GM23338 (cell line): Measurements from ENCODE around the gene ZGLP1.

Source experiments
- CREB1 ChIP-seq: fragments of 250-450 bp; sonication (Bioruptor Pico); IDR thresholded peaks from 2 replicates; pipeline ENCODE4 v1.5.0; 2020; ENCODE audit warnings: low read depth, mild to moderate bottlenecking, moderate library complexity
- CTCF ChIP-seq, 2 experiments: fragments of 200-600 bp in 1 of 2; sonication (generic) in 1 of 2; conservative IDR thresholded peaks; 2 replicates each; pipeline versions ENCODE4 v1.5.1 to v1.6.1; 2016 to 2017; ENCODE audit warnings: antibody characterized with exemption in 2 of 2, low read depth in 2 of 2, mild to moderate bottlenecking in 2 of 2, moderate library complexity in 1 of 2
- ETS1 ChIP-seq: IDR thresholded peaks from 2 replicates; pipeline ENCODE4 v1.6.1; 2016; ENCODE audit warnings: antibody characterized with exemption
- EZH2 ChIP-seq: fragments of 200-600 bp; sonication (generic); IDR thresholded peaks from one replicate; pipeline ENCODE4 v1.8.0; 2017; ENCODE audit warnings: antibody characterized with exemption, mild to moderate bottlenecking, low read depth; ENCODE audit not compliant: unreplicated experiment
- EZH2phosphoT487 ChIP-seq: fragments of 200-600 bp; sonication (generic); IDR thresholded peaks from one replicate; pipeline ENCODE4 v1.8.1; 2018; ENCODE audit warnings: antibody characterized with exemption; ENCODE audit not compliant: unreplicated experiment
- JUNB ChIP-seq: IDR thresholded peaks from one replicate; pipeline ENCODE4 v1.6.1; 2016; ENCODE audit warnings: antibody characterized with exemption; ENCODE audit not compliant: unreplicated experiment
- NANOG ChIP-seq: IDR thresholded peaks from 2 replicates; pipeline ENCODE4 v1.6.1; 2016; ENCODE audit warnings: antibody characterized with exemption, borderline replicate concordance
- POLR2AphosphoS5 ChIP-seq: IDR thresholded peaks from 2 replicates; pipeline ENCODE4 v1.6.1; 2016; ENCODE audit warnings: antibody characterized with exemption, low read depth
- REST ChIP-seq: IDR thresholded peaks from one replicate; pipeline ENCODE4 v1.6.1; 2018; ENCODE audit warnings: antibody characterized with exemption; ENCODE audit not compliant: unreplicated experiment
- STAT1 ChIP-seq: IDR thresholded peaks from one replicate; pipeline ENCODE4 v1.6.1; 2016; ENCODE audit warnings: antibody characterized with exemption; ENCODE audit not compliant: unreplicated experiment
- ZNF114 ChIP-seq: fragments of 250-450 bp; sonication (Bioruptor Pico); IDR thresholded peaks from 2 replicates; pipeline ENCODE4 v1.5.0; 2020; ENCODE audit warnings: mild to moderate bottlenecking, moderate library complexity
- ZNF331 ChIP-seq: fragments of 250-450 bp; sonication (Bioruptor Pico); IDR thresholded peaks from 2 replicates; pipeline ENCODE4 v1.5.0; 2020; ENCODE audit warnings: low read depth, mild to moderate bottlenecking, moderate library complexity
- TF ChIP-seq, protein P1 (sequence below): fragments of 250-450 bp; sonication (Bioruptor Pico); IDR thresholded peaks from 2 replicates; pipeline ENCODE4 v1.5.0; 2020; ENCODE audit warnings: mild to moderate bottlenecking, moderate library complexity

- no peak for TF ChIP-seq CTCF (conservative IDR thresholded peaks at IDR 0.05; ENCODE audit: low read depth in 2 of 2)
- TF ChIP-seq POLR2AphosphoS5, result no peak
- no peak for TF ChIP-seq REST
- TF ChIP-seq EZH2phosphoT487, result no peak
- TF ChIP-seq ZNF331 (CRISPR knock-in tag), result no peak
- TF ChIP-seq EZH2, result no peak
- no peak for TF ChIP-seq CREB1
- no peak for TF ChIP-seq STAT1
- TF ChIP-seq ZNF114 (CRISPR knock-in tag), result no peak
- TF ChIP-seq ETS1, result no peak
- TF ChIP-seq JUNB, result no peak
- no peak for TF ChIP-seq NANOG
- TF ChIP-seq, protein P1, sequence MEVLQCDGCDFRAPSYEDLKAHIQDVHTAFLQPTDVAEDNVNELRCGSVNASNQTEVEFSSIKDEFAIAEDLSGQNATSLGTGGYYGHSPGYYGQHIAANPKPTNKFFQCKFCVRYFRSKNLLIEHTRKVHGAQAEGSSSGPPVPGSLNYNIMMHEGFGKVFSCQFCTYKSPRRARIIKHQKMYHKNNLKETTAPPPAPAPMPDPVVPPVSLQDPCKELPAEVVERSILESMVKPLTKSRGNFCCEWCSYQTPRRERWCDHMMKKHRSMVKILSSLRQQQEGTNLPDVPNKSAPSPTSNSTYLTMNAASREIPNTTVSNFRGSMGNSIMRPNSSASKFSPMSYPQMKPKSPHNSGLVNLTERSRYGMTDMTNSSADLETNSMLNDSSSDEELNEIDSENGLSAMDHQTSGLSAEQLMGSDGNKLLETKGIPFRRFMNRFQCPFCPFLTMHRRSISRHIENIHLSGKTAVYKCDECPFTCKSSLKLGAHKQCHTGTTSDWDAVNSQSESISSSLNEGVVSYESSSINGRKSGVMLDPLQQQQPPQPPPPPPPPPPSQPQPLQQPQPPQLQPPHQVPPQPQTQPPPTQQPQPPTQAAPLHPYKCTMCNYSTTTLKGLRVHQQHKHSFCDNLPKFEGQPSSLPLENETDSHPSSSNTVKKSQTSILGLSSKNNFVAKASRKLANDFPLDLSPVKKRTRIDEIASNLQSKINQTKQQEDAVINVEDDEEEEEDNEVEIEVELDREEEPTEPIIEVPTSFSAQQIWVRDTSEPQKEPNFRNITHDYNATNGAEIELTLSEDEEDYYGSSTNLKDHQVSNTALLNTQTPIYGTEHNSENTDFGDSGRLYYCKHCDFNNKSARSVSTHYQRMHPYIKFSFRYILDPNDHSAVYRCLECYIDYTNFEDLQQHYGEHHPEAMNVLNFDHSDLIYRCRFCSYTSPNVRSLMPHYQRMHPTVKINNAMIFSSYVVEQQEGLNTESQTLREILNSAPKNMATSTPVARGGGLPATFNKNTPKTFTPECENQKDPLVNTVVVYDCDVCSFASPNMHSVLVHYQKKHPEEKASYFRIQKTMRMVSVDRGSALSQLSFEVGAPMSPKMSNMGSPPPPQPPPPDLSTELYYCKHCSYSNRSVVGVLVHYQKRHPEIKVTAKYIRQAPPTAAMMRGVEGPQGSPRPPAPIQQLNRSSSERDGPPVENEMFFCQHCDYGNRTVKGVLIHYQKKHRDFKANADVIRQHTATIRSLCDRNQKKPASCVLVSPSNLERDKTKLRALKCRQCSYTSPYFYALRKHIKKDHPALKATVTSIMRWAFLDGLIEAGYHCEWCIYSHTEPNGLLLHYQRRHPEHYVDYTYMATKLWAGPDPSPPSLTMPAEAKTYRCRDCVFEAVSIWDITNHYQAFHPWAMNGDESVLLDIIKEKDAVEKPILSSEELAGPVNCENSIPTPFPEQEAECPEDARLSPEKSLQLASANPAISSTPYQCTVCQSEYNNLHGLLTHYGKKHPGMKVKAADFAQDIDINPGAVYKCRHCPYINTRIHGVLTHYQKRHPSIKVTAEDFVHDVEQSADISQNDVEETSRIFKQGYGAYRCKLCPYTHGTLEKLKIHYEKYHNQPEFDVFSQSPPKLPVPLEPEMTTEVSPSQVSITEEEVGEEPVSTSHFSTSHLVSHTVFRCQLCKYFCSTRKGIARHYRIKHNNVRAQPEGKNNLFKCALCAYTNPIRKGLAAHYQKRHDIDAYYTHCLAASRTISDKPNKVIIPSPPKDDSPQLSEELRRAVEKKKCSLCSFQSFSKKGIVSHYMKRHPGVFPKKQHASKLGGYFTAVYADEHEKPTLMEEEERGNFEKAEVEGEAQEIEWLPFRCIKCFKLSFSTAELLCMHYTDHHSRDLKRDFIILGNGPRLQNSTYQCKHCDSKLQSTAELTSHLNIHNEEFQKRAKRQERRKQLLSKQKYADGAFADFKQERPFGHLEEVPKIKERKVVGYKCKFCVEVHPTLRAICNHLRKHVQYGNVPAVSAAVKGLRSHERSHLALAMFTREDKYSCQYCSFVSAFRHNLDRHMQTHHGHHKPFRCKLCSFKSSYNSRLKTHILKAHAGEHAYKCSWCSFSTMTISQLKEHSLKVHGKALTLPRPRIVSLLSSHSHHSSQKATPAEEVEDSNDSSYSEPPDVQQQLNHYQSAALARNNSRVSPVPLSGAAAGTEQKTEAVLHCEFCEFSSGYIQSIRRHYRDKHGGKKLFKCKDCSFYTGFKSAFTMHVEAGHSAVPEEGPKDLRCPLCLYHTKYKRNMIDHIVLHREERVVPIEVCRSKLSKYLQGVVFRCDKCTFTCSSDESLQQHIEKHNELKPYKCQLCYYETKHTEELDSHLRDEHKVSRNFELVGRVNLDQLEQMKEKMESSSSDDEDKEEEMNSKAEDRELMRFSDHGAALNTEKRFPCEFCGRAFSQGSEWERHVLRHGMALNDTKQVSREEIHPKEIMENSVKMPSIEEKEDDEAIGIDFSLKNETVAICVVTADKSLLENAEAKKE (CRISPR knock-in tag), result no peak
These were observed 54.3 kb downstream of the ZGLP1 start for GRCh38 chr19:10255358-10255757.
